GM19438 (cell line): ENCODE measurements around the gene OPCML.

Experiments used
- ATAC-seq: cut with Tn5 transposase; IDR thresholded peaks from one replicate; pipeline ENCODE4 v1.9.1; 2021; ENCODE audit warnings: low read depth; ENCODE audit not compliant: unreplicated experiment

Gene OPCML

DNA sequence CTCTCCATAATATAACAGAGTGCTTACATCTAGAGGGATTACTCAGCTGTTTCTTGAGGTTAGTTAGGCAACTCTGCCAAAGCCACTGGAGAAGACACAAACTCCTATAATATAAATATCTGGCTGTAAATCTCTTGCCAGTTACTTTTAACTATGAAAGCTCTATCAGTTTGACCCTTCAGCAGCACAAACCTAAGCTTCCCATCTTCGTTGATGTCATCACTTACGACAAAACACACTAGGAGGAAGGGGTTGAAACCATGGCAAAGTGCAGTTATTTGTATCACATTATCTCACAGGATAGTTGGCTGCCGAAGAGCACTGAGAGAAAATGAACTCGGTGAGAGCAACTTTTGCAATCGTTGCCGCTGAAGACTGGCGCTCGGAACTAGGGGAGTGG is 922.1 kb downstream of the OPCML start:
- ATAC-seq = no peak

DNA sequence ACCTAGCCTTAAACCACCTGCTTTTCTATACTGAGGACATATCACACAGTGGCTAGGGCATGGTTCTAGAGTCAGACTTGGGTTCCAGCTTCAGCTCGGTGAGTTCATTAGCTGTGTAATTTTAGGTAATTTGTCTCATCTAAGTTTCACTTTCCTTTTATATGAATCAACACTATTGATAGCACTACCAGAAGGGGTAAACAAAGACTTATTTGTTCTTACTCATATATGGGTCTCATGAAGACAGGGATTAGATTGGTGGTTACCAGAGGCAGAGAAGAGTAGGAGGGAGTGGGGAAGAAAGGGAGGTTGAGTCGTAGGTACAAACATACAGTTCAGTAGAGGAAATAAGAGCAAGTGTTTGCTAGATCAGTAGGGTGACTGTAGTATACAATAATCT is 924.7 kb downstream of the OPCML start:
- no peak for ATAC-seq

DNA sequence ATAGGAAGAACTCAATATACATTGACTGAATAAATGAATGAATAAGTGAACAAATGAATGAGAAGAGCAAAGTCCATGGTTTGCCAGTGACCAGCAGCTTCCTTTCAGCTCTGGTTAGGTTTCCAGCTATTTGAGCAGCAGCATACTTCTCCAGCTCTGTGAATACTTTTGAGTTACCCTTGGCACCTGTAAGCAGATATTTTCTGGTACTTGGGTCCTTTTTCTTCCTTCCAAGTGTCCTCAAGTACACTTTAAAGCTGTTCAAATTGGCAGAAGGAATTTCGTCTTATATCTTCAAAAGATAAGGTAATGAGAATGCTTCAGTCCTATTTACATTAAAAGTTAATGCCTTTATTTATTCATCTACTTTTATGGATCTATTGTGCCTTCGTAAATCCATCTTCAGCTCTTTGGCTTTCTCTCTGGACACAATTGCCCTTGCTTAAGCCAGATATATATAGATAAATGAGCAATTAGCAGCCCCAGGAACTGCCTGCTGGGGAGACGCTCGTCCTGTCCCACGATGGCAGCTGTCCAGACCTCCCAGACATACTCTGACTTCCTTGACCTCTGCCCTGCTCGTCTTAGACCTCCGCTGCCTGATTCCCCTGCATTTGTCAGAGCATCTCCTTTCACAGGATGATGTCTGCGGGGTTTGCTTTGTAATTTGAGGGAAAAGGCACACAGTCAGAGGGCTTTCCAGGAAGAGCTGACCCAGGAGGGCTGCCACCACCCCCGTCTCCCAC is 926.3 kb downstream of the OPCML start:
- no peak for ATAC-seq

DNA sequence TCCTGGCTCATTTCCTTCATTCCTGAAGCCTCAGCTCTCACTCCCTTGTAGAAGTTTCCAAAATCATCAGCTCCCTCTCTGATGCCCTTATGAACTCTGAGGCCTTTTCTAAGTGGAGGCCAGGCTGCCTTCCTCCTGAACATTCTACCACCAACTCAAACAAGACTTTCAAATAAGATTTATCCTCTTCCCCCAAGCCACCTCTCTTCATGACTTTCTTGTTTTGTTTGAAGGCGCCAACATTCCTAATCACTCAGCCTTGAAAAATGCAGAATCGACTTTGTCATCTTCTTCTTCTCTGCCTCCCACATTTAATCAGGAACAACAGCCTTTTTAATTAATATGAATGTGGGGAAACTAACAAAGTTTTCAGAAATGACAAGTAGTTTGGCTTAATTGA is 927.9 kb downstream of the OPCML start:
- ATAC-seq = no peak

DNA sequence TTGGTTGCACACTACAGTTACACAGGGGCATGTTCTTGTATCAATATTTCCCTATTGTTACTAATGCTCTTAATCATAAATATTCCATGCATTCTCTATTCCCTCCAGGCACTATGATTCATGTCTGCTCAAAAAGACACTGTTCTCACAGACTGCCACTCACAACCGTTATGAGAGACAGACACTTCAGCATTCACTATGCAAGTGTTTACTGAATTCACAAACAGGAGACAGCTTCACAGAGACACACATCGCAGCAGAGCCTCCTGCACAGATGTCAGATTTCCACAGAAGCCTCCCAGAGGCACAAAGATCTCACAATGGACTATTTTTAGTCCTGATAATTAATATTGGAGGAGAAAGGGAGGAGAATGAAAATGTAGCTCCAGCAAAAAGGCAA is 930.4 kb downstream of the OPCML start:
- no peak for ATAC-seq

DNA sequence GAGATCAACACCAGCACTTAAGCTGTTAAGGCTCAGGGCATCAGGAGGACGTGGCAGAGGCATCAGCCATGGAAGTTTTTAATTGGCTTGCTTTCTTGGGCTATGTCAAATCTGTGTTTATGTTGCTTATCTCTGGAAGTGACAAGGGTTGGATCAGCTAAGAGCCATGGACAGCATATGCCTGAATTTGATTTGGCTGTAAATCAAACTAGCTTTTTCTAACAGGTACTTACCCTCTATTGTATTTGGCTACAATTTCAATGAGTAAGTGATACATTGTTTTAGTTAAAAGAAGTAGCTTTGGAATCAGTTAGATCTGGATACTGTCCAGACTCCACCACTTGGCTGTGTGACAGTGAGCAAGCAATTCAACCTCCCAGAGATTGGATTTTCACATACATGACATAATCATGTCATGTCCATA is 936.6 kb downstream of the OPCML start:
- no peak for ATAC-seq

DNA sequence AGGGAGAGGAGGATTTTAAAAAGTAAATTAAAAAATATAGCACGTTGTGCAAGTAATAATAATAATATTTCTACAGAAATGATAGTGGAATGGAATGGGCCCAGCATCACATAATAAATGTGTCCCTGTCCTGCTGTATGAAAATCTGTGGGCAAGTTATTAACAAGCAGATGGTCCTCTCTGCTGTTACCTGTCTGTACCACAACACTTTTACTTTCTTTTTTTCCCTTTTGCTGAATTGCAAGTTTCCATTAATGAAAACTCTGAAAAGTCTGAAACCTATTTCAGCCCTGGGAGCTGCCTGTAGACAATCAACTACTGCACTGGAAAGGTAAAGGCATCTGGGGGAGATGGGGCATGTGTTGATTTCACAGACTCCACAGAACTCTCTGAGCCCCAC is 937.1 kb downstream of the OPCML start:
- ATAC-seq = no peak

DNA sequence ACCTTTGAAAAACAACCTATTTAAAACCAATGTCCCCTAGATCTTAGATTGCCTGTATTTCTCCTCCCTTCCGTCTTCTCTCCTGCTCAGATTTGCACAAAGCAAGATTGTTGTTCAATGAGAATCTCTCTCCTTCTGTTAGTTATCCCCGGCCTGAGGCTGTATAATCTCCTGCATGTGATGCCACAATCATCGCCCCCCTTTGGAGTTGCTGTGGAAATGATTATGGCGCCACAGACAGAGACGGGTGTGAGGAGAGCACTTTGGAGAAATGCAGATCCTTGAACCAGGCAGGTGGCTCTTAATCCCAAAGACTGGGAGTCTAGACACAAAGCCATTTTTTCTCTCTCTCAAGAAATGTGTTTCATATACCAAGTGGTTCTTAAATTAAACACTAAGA is 941.3 kb downstream of the OPCML start:
- no peak for ATAC-seq

DNA sequence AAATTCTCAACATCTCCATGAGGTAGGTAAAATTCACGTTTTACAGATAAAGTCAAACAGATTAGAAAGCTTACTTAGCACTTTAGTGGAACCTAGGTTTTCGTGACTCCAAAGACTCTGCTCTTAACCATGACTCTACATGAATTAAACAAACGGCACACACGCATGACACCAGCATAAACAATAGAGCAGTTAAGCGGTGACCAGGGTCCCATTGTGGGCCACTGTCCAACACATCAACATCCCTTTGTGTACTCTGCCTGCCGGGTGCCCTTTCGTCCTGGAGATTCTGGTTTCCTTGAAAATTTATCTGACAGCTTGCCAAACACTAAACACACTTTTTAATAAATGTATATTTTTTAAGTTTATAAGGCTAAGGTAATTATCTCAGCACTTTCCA is 941.7 kb downstream of the OPCML start:
- no peak for ATAC-seq

DNA sequence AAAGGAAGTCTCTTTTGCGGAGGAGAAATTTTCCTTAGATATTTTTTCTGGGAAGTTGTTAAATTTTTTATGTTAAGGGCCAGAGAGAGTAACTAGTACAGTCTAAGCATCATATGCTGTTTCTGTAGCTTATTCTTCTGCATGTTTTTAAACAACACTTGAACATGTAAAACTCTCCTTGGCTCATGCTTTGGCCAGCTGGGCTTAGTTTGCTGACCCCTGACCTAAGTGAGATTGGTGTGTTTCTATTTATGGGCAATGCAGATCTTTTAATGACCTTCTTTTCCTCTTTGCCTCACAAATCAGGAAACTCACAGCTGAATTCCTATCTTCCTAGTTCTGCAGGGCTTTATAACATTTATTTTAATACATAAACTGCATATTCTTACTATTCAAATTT is 942.5 kb downstream of the OPCML start:
- ATAC-seq = no peak

DNA sequence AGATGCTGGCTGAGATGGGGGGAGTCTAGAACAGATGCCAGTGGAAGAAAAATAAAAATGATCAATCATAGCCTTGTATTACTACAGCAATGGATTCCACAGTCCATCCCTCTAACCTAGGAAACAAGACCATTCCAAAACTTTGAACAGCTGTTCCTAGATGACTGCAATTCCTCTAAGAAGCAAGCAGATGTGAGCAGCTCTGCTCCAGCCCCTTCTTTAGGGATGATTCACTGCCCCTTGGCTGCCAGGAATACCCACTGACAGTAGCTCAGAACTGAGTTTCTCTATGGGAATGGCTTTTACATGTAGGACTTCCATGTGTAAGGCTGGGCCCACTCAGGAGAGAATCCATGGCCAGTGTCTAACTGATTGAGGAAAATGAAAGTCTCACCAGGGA is 943.9 kb downstream of the OPCML start:
- ATAC-seq = no peak

DNA sequence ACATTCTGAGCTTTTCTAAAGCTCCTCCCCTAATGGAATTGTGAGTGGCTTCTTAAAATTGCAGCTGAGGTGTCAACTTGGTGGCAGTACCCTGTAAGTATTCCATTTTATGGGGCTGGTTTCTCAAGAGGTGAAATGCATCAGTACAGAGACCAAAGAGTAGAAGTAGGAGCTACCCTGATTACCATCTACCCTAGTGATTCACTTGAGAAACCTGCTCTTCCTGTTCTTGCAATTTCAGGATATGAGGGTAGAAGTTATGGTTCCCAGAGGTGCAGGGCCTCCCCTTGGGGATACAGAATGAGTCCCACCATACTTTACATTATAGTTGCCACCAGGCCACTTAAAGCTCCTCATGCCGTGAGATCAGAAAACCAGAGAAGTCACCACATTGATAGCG is 944.6 kb downstream of the OPCML start:
- no peak for ATAC-seq

DNA sequence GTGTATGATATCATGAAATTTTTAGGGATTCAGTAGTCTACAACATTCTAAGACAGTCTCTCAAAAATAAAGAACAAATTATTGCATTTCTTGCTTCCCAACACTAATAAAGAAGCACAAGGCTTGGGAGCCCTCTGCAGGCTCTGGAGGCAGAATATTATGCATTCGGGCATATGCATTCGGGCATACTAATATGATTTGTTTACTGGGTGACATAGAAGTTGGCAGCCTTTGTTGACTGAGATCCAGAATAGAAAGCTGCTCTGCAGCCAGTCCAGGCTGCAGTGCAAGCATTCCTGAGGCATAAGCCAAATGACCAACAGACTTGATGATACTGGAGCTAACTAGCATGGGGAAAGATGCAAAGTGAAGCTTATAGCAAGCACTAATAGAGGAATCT is 945.5 kb downstream of the OPCML start:
- no peak for ATAC-seq

DNA sequence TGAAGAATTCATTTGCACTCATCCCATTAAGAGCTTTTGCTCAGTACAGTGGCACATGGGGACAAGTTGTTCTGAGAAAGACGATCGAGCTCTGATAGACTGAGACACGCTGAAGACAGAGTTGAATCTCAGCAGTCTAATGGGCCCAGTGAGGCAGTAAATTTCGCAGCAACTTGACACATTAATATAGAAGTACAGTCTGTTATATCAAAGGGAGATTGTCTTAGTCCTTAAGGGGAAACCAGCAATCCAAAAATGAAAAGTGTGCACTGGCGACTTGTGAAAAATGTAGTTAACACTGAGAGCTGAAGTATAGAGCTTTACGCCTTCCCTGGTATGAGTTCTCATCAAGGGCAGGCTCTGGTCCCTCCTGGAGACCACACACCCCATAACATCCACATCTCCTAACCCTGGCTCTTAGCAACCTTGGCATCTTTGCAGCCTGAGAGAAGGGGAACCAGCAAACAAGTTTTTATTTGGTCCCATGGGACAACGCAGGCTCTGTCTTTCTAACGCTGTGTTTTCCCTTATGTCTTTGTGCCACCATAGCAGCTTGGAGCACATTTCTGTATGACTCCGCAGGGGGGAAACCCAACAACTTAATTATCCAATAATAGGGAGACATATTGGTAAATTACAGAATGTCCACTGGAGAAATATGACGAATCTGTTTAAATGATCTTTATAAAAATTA is 952.5 kb downstream of the OPCML start:
- no peak for ATAC-seq

DNA sequence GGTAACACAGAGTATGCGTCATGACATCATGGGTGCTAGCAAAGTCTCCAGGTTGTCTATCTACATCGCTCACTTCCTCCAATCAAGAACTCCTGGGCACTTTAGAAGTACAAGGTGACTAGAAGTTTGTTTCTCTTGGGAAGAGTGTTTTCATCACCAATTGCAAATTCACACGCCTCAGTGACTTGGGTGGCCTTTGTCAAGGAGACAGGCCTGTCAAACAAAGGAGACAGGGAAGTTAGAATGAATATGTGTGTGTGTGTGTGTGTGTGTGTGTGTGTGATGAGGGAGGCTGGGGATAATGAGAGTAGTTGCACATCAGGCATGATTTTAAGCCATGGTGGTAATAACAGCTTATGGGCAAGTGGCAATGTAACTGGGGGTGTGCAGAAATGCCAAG is 953.2 kb downstream of the OPCML start:
- ATAC-seq = no peak

DNA sequence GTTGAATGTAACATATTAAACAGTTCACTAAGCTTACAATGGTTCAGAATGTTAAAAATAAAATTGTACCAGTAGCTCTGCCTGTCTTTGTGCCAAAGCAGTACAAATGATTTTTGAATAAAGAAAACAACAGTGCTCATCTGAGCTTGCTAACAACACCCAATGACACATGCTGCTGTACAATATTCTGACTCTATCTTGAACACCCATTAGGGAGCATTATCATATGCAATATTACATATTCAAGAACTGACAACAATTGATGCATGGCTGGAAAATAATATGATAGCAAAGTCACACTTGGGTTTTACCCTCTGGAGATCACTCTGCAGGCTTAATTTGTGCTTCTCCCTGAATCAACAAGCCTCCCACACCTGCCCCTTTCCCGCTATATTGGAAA is 953.7 kb downstream of the OPCML start:
- ATAC-seq = no peak

DNA sequence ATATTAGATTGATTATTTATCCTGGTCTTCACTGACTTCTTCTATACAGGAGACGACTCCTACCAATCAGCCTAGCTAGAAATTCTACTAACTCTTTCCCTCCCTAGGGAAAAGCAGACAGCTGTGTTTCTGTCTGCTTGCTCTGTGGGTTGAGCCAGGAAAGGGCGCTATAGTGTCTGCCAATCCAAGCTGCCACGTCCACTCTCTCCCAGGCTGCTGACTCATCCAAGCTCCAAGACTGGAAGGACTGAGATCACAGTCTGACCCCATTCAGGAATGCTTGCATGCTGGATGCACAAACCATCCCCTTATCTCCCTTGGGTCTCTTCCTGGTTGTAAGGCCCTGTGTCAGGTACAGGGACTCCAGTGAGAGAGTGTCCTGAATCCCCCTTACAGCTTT is 955.6 kb downstream of the OPCML start:
- no peak for ATAC-seq

DNA sequence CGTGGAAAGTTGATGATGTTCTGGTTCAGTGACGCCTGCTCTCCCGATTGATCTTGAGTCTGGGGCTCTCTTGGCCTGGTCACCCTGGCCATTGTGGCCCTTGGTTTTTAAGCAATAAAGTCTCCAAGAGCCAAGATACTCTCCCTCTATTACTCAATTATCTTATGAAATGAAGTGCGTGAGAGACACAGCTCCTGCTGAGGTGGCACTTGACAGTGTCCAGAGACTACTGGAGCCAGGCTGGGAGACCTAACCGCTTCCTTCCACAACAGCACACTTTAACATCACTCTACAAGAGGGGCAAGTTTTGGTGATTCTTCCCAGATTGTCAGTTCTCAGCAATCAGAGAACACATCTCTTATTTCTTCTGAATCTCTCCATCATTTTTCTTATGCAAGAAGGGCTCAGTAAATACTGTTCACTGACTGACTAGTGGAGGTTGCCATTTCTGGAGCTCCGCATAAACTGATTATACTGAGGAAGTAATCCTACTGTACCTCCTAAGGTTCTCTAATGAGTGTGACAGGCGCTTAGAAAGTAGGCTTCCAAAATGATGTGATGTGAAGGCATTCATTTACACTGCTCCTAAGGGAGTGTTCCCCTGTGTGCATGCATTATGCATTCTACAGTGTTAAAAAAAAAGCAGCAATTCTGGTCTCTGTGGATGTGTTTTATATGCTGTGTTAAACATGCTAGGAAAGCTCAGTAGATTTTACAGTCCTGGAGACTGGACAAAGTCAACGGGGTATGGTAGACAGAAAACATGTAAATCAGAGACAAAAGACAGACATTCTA is 968.0 kb downstream of the OPCML start:
- ATAC-seq = no peak

DNA sequence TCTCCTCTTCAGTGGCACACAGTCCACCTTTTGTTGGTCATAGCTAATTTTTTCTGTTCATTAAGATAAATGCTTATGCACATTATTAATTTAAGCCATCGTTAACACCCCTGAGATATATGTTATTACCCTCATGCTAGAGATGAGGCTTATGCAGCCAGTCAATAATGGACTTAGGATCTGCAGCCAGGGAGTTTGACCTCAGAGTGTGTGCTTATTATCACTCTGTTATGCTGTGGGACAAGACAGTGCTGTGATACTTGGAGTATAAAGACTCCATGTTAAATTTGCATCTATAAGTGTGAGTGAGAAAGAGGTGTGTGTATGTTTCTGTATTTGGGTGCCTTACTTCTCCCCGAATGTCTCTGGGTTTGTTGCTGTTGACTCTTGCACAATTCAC is 969.3 kb downstream of the OPCML start:
- ATAC-seq = no peak

DNA sequence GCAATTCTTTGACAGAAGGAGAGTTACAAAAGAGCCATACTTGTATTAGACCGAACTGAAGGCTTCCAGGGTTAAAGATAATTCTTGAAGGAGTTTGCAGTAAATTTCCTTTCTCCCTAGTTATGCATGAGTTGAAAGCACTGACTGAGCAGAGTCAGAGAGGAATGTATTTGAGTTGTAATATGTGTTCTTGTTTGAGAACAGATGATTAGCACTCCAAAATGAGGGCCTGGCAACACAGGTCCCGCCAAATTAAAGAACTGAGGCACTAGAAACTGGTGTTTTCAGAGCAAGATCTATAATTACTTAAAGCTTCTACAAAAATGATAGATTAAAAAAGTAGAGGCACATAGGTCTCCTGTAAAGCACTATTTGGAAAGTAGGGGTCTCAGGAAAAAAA is 970.4 kb downstream of the OPCML start:
- no peak for ATAC-seq

DNA sequence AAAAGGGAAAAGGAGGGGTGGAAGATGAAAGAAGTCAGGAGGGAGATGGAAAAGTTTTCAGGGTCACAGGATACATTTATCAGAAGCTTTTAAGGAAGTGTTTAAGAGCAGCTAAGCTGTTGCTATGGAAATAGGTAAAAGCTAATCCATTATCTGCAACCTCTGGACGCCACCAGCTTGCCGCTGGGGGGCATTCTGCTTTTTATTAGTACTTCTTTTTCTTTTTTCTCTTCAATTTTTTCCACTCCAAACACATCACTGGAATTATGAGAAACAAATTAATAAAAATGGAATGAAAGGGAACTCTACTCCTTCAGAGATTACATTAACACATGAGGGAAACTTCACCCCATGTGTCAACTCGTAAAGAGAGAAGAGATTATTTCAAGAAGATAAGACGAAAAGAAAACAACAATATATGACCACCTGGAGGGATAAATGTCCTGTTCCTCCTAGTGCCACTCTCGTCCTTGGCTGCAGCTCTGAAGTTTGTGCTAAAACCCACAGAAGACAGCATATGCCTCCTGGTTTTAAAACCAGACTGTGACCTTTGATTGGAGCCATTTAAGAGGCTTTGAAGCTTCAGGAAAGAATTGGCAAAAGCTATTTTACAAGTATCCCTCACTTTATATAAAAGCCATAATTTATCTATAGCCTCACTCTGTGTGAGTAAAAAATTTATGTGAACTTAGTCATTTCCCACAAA is 972.8 kb downstream of the OPCML start:
- no peak for ATAC-seq
